Right hindlimb (tissue), 1 donor: ENCODE results near the gene GLRX2.
"Not testable (repeated sequence)": the region's sequence is repeated elsewhere in the genome, so short reads cannot be mapped to it uniquely, and the experiment has no call there.

Experiments used
- DNase-seq: peaks from one replicate; pipeline ENCODE4 v3.0.0-alpha.2; 2018

The GLRX2 gene

DNA sequence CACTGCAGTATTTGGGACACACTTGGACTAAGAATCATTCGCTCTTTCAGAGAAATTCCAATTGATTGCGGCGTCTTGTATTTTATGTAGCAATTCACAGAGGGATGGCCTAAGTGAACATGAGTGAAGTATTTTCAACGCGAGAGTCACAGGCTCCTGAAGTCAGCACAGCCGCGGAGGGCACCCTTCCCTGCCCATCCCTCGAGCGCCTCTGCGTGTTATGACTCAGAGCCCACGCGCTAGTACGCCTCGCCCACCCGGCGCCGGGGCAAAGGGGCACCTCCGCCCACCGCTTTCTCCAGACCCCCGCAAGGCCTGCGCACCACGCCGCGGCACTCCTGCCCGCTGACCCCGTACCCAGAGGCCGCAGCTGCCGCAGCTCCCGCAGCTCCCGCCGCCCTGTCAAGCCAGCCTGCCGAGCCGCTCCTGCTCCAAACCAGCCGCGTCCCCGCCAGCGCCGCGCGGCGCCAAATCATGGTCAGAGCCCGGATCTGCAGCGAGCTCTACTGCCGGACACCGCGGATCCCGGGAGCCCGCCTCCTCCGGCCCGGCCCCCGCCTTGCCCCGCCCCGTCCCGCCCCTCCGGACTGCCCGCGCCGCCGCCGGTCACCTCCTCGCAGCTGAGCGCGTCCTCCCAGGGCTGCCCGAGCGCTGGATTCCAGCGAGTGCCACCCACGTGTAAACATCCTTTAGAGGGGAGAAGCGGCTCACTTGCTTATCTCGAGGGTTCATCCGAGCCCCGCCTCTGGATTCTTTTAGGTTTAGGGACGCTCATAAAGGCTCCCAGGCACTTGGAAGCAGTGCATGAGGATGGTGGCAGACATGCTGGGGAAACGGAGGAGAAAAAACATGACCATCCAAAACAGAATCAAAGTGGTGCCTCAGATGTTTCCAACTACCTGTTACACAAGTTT, at the start of gene GLRX2:
GLRX2 (minus strand) TSS at position 508 of the 914 bp plus-strand sequence; CDS start at position 476, 32 bp downstream.
- peak; percentile 93 for DNase-seq

- no peak for DNase-seq
Measured at GRCh38 chr1:193144999-193145398, 39.8 kb upstream of the GLRX2 start.

GRCh38 chr1:193144361-193144938, 39.2 kb upstream of the GLRX2 start:
- no peak for DNase-seq

GRCh38 chr1:193143285-193143684, 38.1 kb upstream of the GLRX2 start:
- no peak for DNase-seq

GRCh38 chr1:193142409-193142808, 37.2 kb upstream of the GLRX2 start:
- no peak for DNase-seq

- DNase-seq, result no peak
Measured at GRCh38 chr1:193141804-193142203, 36.6 kb upstream of the GLRX2 start.

- no peak for DNase-seq
Measured at GRCh38 chr1:193140254-193140653, 35.0 kb upstream of the GLRX2 start.

DNA sequence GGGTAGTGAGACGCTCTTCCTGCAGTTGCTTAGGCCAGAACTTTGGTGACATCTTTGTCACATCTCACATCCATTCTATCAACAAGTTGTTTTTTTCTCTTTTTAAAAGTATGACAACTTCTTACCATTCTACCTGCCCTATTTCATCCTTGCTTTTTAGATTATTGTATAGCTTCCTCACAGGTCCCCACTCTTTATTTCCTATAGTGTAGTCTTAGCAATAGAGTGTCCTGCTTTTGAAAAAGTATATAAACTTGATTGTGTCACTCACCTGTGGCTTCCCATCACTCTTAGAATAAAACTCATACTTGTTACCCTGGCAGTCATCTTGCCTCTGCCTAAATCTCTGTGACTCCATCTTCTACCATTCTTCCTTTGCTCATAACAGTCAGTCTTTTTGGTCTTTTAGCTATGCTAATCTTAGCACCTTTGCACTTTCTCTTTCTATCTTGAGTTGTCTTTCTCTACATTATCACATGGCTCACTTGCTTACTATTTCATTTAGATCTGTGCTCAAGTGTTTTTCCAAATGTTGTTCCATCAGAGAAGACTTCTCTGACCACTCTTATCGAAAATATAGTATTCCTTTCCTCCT, 26.1 kb upstream of the GLRX2 start:
- no peak for DNase-seq

- no peak for DNase-seq
Measured at GRCh38 chr1:193125369-193125768, 20.2 kb upstream of the GLRX2 start.

- DNase-seq, result no peak
Measured at GRCh38 chr1:193123751-193124150, 18.5 kb upstream of the GLRX2 start.

GRCh38 chr1:193121616-193122593, 16.7 kb upstream of the GLRX2 start, which contains the start of gene CDC73:
Gene CDC73, plus strand, starts transcription at chr1:193122031. Its CDS starts 170 bp downstream, at chr1:193122201.
- peak; percentile 98 for DNase-seq

DNA sequence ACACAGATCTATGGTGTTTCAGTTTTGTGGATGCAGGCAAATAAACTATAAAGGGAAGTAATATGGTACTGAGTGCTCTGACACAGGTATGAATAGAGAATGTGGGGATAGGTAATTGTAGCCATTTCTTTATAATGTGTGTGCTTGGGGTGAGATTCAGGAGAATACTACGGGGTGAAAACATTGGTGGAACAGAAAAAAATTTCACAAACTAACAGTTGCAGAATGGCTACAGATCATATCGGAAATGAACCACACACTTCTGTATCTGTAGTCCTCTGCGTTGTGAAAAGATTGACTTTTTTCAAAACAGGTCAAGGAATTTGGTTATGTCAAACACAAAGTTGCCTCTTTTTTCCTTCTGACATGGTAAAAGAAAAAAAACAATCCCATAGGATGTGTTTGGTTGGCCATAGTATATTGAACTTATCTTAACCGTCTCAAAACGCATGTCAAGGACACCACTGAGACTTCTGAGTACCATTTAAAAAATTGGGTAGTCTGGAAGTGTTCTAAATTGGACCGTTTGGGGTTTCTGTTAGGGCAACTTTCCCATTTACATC, 15.5 kb upstream of the GLRX2 start:
- DNase-seq, result no peak

DNA sequence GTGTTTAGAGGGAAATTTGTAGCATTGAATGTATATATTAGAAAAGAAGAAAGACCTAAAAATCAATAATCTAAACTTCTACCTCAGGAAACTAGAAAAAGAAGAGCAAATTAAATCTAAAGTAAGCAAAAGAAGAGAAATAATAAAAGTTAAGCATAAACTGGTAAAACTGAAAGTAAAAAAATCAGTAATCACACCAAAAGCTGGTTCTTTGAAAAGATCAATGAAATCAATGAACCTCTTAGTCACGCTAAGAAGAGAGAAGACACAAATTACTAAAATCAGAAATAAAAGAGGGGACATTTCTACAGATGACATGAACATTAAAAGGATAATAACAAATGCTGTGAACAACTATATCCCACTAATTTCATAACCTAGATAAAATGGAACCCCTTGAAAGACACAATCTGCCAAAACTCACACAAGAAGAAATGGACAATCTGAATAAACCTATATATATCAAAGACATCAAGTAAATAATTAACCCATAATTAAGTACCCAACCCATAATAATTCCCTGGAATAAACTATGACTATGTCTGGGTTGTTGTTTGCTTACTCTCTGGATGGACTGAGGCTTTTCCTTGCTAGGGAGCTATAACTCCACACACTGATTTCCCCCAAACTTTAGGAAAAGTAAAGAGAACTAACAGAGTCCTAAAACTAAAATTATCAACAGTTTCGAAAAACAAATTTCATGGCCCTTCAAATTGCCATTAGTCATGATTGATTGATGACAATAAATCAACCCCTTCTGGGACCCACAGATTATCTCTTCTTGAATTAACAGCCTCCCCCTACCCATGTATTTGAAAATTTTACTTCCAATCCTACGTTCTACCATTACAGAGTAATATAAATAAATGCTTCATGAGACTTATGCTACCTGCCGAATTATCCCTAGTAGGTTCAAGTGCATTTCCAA, 13.9 kb upstream of the GLRX2 start:
- no peak for DNase-seq

- DNase-seq, result no peak
Measured at GRCh38 chr1:193118194-193118593, 13.0 kb upstream of the GLRX2 start.

- DNase-seq, result not testable (repeated sequence)
Measured at GRCh38 chr1:193117167-193117566, 12.0 kb upstream of the GLRX2 start.

GRCh38 chr1:193115629-193116227, 10.5 kb upstream of the GLRX2 start:
- DNase-seq, result no peak

GRCh38 chr1:193114485-193115095, 9.4 kb upstream of the GLRX2 start:
- DNase-seq, result no peak

GRCh38 chr1:193113992-193114332, 8.7 kb upstream of the GLRX2 start:
- DNase-seq, result no peak

DNA sequence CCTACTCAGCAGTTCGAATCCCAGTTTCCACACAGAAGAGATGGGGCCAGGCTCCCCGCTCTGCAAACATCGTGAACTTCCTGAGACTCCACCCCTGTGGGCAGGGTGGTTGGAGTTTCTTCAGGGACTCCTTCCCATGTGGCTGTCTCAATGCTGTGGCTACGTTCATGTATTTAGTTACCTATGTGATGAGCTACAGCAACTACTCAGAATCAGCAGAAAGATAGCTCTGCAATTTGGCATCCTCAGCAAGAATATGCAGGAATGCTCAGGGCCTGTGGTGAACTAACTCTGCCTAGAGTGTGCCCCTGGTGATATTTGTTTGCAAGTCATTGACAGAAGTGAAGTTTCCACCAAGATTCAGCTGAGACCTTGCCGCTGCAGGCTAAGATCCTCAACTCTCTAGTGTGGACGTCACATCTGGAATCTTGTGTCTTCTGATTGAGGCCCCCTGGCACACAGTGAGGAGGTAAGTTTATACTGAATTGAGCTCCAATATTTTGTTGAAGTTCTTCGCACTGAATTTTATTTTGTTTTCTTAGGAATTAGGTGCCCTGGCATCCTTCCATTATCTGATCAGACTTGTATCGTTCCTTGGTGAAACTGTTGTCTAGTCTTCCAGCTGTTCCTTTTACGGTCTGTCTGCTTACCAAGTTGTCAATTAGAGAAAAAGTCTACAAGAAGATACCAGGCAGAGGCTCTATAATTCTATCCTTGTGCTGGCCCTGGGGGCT, 8.2 kb upstream of the GLRX2 start:
- DNase-seq, result no peak
